NCI-H526 (cell line): ENCODE results near the gene FGFRL1.

Experiments used
- DNase-seq, 2 experiments: peaks; one replicate each; lab custom pipeline; 2025; lab: John Stamatoyannopoulos, UW

The FGFRL1 gene

GRCh38 chr4:1011022-1011665 is at the start of gene FGFRL1:
Gene FGFRL1, plus strand, starts transcription at chr4:1011626. Its CDS starts 860 bp downstream, at chr4:1012486.
- DNase-seq, result peak in 1 of 2 experiments; percentile 87

GRCh38 chr4:962231-963208 is 48.9 kb upstream of the FGFRL1 start:
- peak; percentile 37 to 80 for DNase-seq

GRCh38 chr4:963276-964225 is 47.9 kb upstream of the FGFRL1 start:
- no peak for DNase-seq

GRCh38 chr4:964346-965025 is 46.9 kb upstream of the FGFRL1 start:
- no peak for DNase-seq

- DNase-seq, result no peak
Measured at GRCh38 chr4:965048-965765, 46.2 kb upstream of the FGFRL1 start.

- no peak for DNase-seq
Measured at GRCh38 chr4:965766-966134, 45.7 kb upstream of the FGFRL1 start.

- no peak for DNase-seq
Measured at GRCh38 chr4:966266-967112, 44.9 kb upstream of the FGFRL1 start.

- DNase-seq, result peak in 1 of 2 experiments; percentile 59
Measured at GRCh38 chr4:967113-968104, 44.0 kb upstream of the FGFRL1 start.

- DNase-seq, result peak in 1 of 2 experiments; percentile 30
Measured at GRCh38 chr4:968221-968620, 43.2 kb upstream of the FGFRL1 start.

- no peak for DNase-seq
Measured at GRCh38 chr4:968621-969394, 42.6 kb upstream of the FGFRL1 start.

GRCh38 chr4:970046-970745 is 41.2 kb upstream of the FGFRL1 start:
- DNase-seq, result no peak

- no peak for DNase-seq
Measured at GRCh38 chr4:970854-971520, 40.4 kb upstream of the FGFRL1 start.

GRCh38 chr4:971666-972500 is 39.5 kb upstream of the FGFRL1 start:
- no peak for DNase-seq

GRCh38 chr4:972651-973424 is 38.6 kb upstream of the FGFRL1 start:
- DNase-seq, result peak in 1 of 2 experiments; percentile 62
